HAP-1 (cell line): ENCODE measurements around the gene TNS3.
A peak's percentile ranks its signal among the peaks of the same experiment; 100 is the strongest.

Experiments
- DNase-seq, 2 experiments: peaks; one replicate each; pipeline ENCODE4 v3.0.0-alpha.2; 2016 to 2020; ENCODE audit warnings: low spot score in 2 of 2
- H3K27me3 ChIP-seq: fragments of 250-450 bp; sonication (Bioruptor Pico); 2 replicates; pipeline ENCODE4 v1.5.1; 2020; ENCODE audit warnings: low read depth, mild to moderate bottlenecking, moderate library complexity
- H3K36me3 ChIP-seq: fragments of 250-450 bp; sonication (Bioruptor Pico); replicated peaks from 2 replicates; pipeline ENCODE4 v1.5.1; 2020; ENCODE audit warnings: mild to moderate bottlenecking
- H3K4me1 ChIP-seq: fragments of 250-450 bp; sonication (Bioruptor Pico); 2 replicates; pipeline ENCODE4 v1.5.1; 2020; ENCODE audit warnings: mild to moderate bottlenecking
- H3K4me3 ChIP-seq: fragments of 250-450 bp; sonication (Bioruptor Pico); 2 replicates; pipeline ENCODE4 v1.5.1; 2020; ENCODE audit warnings: mild to moderate bottlenecking, moderate library complexity
- H3K9me3 ChIP-seq: fragments of 250-450 bp; sonication (Bioruptor Pico); 2 replicates; pipeline ENCODE4 v1.5.1; 2020; ENCODE audit warnings: mild to moderate bottlenecking, moderate library complexity
- in situ Hi-C: fragments of 300-500 bp; cut with MboI; formaldehyde crosslinking; loops from 3 replicates; pipeline ENCODE4 v1.14.3; 2020; ENCODE audit warnings: low sequenced_read_pairs, inconsistent platforms, mixed read lengths

The TNS3 gene

DNA sequence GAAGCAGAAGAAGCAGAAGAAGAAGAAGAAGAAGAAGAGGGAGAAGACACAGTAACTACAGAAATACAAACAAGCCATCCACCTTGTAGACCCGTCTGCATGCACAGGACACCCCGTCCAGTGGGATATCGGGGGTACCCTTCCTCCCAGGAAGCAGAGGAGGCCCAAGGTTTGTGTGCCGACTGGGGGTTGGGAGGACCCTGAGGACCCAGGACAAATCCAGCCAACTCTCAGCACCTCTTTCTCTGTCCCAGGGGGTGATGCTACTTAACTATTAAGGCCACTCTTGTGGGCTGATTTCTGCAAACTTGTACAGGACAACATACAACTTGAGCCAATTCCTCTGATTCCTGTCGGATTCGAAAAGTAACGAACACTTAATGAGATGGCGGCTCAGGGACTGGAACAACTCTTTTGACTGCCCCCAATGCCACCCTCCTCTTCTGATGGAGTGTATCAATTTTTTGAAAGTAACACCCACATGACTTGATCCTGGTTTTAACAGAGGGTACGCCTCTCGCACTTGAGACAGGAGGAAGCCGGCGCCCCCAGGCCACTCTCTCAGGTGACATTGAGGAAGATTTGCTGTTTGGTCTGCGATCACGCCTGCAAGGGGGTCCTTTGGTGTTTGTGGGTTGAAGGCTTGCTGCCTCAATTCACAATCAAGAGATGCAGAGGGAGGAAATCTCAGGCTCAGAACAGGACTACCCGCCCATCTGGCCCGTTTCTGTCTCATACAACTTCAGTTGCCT lies 192.6 kb downstream of the TNS3 start:
- no peaks in the 10 kb centered on the region for H3K27me3 ChIP-seq
- DNase-seq, result no peak

DNA sequence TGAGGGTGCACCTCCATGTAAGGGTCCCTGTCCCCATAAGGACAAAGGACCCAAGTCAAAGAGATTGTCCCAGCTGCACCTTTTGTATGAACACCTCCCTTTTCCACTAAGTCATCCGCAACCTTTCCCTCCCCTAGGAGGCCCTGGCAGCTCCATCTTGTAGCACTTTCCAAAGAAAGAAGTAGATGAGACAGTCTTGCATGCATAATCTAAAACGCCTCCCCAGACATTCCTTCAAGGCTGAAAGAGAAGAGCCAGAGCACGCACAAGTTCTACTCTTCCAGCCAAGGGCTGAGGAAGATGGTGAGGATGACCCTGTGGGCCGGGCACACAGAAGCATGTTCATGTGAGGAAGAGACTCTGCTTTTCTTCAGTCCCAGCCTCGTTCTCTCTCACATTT lies 194.4 kb downstream of the TNS3 start:
- no peaks in the 10 kb centered on the region for H3K9me3 ChIP-seq
- no peak overlapping the region for H3K4me3 ChIP-seq
- no peaks in the 10 kb centered on the region for H3K27me3 ChIP-seq
- H3K4me1 ChIP-seq, result no peaks in the 10 kb centered on the region
- in situ Hi-C loops, result no loop called here
- peaks cover 11% of the 10 kb centered on the region for H3K36me3 ChIP-seq
- DNase-seq, result no peak

More for the DNA sequence above, 192.6 kb downstream of the TNS3 start:
- Histone ChIP-seq H3K36me3 (peaks cover 18% of the 10 kb centered on the region), H3K4me1 (no peaks in the 10 kb centered on the region), H3K4me3 (no peak overlapping the region), H3K9me3 (no peaks in the 10 kb centered on the region)
- in situ Hi-C loops, result no loop called here

DNA sequence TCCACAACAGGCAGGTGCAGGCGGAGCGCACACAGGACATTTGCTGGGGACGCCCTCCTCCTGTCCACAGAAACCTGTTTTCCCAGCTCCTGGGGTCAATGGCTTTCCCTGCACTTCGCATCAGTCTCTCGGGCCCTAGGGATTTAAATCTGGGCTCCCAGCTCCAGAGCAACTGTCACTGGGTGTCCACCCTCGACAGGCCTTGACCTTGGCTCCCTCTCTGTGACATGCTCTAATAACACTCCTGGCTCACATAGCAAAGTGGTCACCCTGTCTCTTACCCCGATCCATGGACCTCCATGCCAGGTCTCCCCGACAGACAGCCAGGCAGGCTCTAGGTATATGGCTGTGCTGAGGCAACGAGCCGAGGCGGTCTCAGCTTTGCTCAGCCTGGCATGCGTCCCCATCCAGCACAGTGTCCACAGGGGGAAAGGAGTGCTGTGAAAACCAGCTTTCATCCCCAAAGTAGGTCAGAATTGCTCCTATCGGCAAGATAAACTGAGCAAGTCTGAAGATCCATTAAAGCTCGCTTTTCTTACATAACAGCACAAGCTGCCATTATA lies 195.6 kb downstream of the TNS3 start:
- no peaks in the 10 kb centered on the region for H3K4me1 ChIP-seq
- H3K36me3 ChIP-seq, result peaks cover 6% of the 10 kb centered on the region
- DNase-seq, result no peak
- no peaks in the 10 kb centered on the region for H3K27me3 ChIP-seq
- in situ Hi-C loops, result no loop called here
- no peak overlapping the region for H3K4me3 ChIP-seq
- no peaks in the 10 kb centered on the region for H3K9me3 ChIP-seq

DNA sequence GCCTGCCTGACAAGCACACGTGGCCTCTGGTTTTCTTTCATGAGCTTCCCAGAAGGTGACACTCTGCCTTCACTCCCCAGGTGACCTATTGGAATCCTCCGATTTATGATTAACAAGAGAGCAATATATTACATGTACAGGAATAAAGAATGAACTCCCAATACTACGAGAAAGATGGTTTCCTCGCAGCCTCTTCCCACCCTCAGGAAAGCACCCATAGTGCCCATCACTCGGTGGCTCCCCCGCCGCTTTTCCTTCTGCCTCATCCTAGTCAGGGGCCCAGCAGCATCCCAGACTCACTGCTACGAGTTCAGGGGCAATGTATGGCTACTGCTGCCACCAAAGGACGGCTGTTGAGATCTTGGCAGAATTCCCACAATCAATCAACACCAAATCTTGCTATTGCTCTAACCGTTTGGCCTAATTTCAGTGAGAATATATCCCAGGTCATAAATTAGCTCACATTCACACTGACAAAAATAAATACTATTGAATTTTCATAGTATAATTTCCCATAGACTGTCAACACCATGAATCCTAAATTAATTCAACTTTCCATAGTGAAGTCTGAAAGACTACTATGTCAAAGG lies 196.3 kb downstream of the TNS3 start:
- in situ Hi-C loops, result no loop called here
- no peak for DNase-seq
- H3K4me3 ChIP-seq, result no peak overlapping the region
- no peaks in the 10 kb centered on the region for H3K27me3 ChIP-seq
- no peaks in the 10 kb centered on the region for H3K9me3 ChIP-seq
- no peaks in the 10 kb centered on the region; the same call in none of the 2 replicates for H3K4me1 ChIP-seq
- no peaks in the 10 kb centered on the region; the same call in 1 of the 2 replicates for H3K36me3 ChIP-seq

DNA sequence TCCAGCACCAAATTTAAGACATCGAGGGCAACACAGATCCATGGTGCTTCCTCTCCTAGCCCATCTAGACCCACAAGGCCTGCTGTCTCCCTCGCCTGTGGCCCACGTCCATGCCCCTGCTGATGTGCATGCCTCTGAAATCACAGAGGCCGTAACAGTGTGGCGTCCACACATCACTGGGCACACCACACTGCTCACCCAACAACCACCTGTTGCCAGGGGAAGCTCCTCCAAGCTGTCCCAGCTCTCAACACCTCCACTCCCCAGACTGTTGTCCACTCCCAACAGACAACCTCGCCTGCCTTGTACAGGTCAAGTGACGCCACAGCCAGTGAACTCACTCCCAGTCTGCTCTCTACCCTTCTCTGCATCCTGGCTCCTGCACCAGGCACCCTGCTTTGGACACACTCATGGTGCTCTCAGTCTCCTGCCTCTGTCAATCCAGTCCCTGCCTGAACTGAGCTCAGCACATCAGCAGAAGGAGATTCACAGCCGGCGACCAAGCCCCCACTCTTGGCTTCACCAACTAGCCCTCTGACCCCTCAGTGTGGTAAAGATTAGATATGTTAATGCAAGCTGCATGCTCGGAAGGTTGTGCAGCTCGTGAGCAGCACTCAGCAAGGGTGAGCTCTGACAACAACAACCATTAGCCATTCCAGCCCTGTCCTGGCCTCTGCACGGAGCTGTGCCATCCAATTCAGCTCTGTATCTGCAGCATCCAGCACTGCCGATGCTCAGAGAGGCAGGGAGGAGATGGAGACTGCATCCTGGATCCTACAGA lies 197.0 kb downstream of the TNS3 start:
- Histone ChIP-seq H3K36me3 (no peaks in the 10 kb centered on the region; the same call in 1 of the 2 replicates), H3K4me3 (no peak overlapping the region), H3K9me3 (no peaks in the 10 kb centered on the region), H3K27me3 (no peaks in the 10 kb centered on the region), H3K4me1 (peaks cover 6% of the 10 kb centered on the region)
- in situ Hi-C loops, result no loop called here
- no peak for DNase-seq

DNA sequence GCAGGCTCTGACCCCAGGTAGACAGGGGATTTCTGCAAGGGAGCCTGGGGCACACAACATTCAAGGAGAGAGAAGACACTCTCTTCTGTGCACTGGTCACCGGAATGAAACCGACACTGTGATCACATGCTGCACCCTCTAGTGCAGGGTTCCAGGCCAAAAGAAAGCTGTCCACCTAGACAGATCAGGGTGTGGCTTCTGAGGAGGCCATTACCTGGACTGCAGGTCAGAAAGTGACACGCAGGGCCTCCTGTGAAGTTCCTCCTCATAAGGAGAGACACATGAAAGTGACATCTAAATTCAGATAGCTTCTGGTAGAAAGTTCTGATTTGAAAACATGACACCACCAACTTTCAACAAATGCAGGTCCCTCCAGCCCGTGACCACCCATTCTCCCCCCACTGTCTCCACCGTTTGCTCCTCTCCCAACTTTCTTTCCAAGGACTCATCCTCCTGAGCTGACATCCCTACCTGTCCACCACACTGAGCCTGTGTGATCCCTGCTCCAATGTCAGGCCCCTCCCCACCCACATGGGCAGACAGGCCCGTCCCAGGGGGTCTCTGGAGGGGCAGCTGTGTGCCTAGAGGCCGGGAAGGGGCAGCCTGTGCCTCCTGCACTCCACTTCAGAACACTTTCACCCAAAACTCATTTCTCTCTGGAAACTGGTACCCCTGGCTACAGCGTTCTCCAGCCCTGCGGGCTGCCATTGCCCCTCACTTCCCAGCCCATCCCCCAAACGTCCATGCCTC lies 198.0 kb downstream of the TNS3 start:
- Histone ChIP-seq H3K4me3 (no peak overlapping the region), H3K36me3 (no peaks in the 10 kb centered on the region; the same call in 1 of the 2 replicates), H3K4me1 (peaks cover 8% of the 10 kb centered on the region), H3K9me3 (no peaks in the 10 kb centered on the region), H3K27me3 (no peaks in the 10 kb centered on the region)
- no peak for DNase-seq
- in situ Hi-C loops, result no loop called here

DNA sequence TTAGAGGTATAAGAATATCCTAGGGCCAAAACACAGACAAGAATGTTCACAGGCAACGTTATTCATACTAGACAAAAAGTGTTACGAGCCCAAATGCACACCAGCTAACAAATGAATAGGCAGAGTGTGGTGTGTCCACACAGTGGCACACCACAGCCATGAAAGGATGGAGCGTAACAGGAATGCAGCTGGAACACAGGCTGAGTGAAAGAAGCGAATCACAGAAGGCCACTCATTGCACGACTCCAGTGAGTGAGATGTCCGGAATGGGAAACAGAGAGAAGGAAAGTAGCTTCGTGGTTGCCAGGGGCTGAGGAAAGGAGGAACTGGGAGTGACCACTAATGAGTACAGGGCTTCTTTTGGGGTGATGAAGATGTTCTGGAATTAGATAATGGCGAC lies 198.8 kb downstream of the TNS3 start:
- Histone ChIP-seq H3K9me3 (no peaks in the 10 kb centered on the region), H3K36me3 (no peaks in the 10 kb centered on the region; the same call in 1 of the 2 replicates), H3K27me3 (no peaks in the 10 kb centered on the region), H3K4me3 (no peak overlapping the region), H3K4me1 (peaks cover 8% of the 10 kb centered on the region)
- no peak for DNase-seq
- in situ Hi-C loops, result no loop called here

DNA sequence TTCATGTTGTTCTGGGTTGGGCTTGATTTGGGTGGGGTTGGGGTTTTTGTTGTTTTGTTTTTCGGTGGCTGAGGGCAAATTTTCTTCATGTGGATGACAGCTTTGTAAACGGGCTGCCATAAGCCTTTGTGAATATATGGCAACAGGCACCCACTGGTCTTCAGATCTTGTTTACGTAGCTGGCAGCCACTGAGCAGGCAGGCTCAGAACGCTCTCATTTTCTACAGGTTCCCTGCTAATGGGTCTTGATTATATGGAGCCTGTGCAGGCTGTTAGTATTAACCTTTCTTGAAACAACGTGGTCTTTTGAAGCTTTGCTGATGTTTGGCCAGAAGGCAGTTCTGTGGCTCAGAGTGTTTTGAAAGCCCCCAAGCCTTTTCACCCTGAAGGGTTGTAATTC lies 199.7 kb downstream of the TNS3 start:
- no peaks in the 10 kb centered on the region for H3K9me3 ChIP-seq
- H3K27me3 ChIP-seq, result no peaks in the 10 kb centered on the region
- H3K36me3 ChIP-seq, result no peaks in the 10 kb centered on the region; the same call in 1 of the 2 replicates
- in situ Hi-C loops, result no loop called here
- no peak for DNase-seq
- H3K4me1 ChIP-seq, result peaks cover 8% of the 10 kb centered on the region
- no peak overlapping the region for H3K4me3 ChIP-seq

DNA sequence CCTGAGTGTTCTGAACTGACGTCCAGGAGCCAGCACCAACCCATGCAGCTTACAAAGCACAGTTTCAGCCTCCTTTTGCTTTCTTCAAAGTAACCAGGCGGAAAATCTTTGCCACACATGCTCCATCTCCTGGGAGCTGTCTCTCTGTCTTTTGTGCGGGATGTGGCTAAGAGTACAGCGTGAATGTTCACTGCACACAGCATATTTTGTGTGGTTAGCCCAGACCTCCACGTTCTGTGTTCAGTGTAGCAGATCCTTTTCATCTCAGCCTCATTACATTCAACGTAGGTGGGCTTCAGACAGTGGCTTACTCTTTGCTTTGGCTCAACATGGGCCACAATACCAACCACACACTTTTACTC lies 200.8 kb downstream of the TNS3 start:
- peaks cover 8% of the 10 kb centered on the region for H3K4me1 ChIP-seq
- no peak overlapping the region for H3K4me3 ChIP-seq
- no peaks in the 10 kb centered on the region; the same call in 1 of the 2 replicates for H3K36me3 ChIP-seq
- no peak for DNase-seq
- in situ Hi-C loops, result no loop called here
- no peaks in the 10 kb centered on the region for H3K27me3 ChIP-seq
- H3K9me3 ChIP-seq, result no peaks in the 10 kb centered on the region

DNA sequence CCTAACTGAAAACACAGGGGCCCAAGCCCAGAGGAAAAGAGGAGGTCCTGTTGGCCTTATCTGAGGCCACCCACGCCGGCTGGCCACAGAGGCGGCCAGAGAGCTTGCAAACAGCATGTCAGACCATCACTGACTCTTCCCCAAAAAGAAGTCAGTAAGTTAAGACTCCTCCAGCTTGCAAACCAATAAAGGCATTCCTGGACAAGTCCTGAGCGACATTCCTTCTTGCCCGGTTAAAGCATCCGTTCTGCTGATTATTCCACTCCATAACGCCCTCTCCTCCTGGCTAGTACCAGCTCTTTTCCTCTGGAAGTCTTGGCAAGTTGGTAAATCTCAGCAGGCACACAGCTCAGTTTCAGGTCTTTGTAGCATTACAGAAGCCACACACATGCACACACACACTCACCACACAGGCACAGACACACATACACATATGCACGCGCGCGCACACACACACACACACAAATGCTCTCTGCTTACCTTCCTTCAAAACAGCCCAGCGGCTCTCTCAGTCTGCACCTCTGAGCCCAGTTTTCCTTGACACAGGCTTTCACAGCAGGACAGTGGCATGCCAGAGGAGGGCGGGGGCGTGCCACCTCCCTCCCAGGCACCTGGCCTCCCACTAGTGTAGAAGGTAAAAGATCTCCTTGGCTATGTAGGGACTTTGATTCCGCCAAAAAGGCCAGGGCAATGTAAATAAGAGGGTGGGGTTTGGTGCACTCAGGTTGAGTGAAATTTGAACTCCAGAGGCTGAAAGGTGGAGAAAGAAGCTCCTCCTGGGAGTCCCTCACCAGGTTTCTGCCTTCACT lies 201.4 kb downstream of the TNS3 start:
- H3K4me1 ChIP-seq, result peaks cover 8% of the 10 kb centered on the region
- no peak overlapping the region for H3K4me3 ChIP-seq
- in situ Hi-C loops, result no loop called here
- no peaks in the 10 kb centered on the region for H3K9me3 ChIP-seq
- no peaks in the 10 kb centered on the region for H3K27me3 ChIP-seq
- no peak for DNase-seq
- H3K36me3 ChIP-seq, result no peaks in the 10 kb centered on the region; the same call in 1 of the 2 replicates

DNA sequence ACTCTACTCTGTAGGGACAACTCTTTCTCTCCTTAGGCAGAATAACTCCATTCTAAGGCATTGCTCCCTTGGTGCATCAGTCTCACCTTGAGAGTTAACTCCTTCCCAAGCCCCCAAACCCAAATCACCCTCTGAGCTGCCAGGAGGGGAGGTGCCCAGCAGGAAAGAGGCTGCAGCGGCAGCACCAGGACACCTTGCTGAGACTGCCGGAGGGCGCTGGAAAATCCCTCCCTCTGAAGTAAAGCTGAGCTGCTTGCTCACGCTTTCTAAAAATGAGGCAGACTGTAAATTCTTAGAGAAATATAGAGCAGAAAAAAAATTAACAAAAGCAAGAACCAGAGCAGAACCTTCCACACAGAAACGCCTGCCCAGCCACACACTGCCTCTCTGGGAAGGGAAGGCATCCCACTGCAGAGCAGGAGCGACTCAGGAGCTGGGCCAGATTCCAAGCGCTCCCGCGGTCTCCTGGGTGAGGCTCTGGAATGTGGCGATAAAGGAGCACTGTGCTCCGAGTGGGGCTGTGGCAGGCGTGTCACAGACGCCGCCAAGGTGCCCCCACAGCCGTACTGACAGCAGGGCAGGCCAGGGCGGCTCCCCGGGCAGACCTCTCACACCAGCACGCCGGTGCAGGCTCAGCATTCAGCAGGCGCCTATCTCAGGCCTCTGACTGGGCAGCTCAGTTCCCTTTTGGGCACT lies 202.1 kb downstream of the TNS3 start:
- Histone ChIP-seq H3K27me3 (no peaks in the 10 kb centered on the region), H3K9me3 (no peaks in the 10 kb centered on the region), H3K36me3 (no peaks in the 10 kb centered on the region; the same call in 1 of the 2 replicates), H3K4me3 (no peak overlapping the region), H3K4me1 (peaks cover 8% of the 10 kb centered on the region)
- DNase-seq, result peak; percentile 29 to 73
- in situ Hi-C loops, result no loop called here

DNA sequence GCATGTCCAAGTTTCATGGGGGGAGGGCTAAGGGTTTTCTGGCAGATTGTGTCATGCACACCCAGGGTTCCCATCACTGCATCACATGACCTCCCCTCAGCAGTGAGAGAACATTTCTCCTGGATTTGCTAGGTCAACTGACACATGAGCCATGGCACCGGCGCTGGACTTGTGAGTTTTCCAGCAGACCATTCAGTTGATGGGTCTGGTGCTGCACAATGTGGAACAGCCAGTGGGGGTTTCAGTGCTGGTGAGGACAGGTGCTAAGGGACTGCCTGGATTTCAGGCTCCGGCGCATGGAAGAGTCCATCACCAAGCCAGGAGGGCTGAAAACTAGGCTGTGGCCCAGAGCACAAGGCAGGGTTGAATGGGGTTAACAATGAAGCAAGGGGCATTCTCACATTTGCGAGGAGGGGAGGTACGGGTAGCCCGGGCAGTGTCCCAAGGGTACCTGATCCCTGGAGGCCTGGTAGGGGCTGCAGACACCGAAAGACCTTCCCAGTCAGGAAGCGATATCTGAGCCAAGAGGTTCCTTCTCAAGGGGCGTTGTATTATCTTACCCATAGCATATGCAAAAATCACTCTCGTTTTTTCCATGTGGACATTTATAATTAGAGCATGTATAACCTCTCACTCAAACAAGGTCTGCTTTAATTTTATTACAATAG lies 203.0 kb downstream of the TNS3 start:
- Histone ChIP-seq H3K27me3 (no peaks in the 10 kb centered on the region), H3K9me3 (no peaks in the 10 kb centered on the region), H3K4me1 (peaks cover 8% of the 10 kb centered on the region), H3K36me3 (no peaks in the 10 kb centered on the region; the same call in 1 of the 2 replicates), H3K4me3 (no peak overlapping the region)
- no peak for DNase-seq
- in situ Hi-C loops, result no loop called here
